ENCODE measurements around the gene CHST15.

CHST15 gene

DNA sequence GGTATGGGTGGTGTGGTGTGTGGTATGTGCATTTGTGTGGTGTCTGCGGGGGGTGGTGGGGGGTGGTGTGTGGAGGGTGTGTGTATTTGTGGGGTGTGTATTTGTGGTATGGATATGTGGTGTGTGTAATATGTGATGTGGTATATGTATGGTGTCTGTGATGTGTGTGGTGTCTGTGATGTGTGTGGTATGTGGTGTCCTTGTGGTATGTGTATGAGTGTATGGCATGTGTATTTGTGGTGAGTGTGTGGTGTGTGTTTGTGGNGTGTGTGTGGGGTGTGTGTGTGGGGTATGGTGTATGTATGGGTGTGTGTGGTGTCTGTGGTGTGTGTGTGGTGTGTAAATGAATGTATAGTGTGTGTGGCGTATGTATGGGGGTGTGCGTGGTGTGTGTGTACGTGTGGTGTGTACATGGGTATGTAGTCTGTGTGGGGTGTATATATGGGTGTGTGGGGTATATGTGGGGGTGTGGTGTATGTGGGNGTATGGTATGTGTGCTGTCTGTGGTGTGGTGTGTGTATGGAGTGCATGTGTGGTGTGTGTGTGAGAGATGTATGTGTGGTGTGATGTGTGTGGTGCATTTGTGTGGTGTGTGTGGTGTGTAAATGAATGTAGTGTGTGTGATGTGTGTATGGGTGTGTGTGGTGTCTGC lies 27.1 kb upstream of the CHST15 start:
- Histone ChIP-seq H3K9me3 (ENCODE audit: control insufficient read depth in 1 of 2, low read length in 2 of 2) (no peaks in the 10 kb centered on the region), H3K4me1 (ENCODE audit: control insufficient read depth in 1 of 2, insufficient read depth in 2 of 2, low read length in 2 of 2) (no peaks in the 10 kb centered on the region), H3K36me3 (ENCODE audit: control insufficient read depth in 1 of 2, insufficient read depth in 2 of 2, low read length in 2 of 2) (no peaks in the 10 kb centered on the region), H3K27ac (ENCODE audit: low read length) (no peak overlapping the region), H3K4me3 (ENCODE audit: low read depth in 1 of 2, low read length in 2 of 2) (no peak overlapping the region), H3K27me3 (ENCODE audit: low read depth, low read length) (no peaks in the 10 kb centered on the region)

DNA sequence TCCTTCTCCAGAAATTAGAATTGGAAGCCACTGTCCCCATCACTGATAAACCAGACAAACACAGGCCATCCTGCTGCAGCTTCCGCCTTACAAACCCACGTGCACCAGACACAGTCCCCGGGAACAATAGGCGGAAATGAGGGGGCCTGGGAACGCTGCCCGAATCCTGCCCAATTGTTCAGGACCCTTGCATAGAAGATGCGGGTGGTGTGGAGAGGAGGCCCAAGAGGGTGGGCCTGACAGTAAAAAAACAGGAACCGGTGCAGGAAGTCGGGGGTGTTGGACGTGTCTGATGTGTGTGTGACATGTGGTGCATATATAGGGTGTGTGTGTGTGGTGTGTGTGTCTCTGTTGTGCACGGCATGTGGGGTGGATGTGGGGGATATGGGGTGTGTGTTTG lies 26.5 kb upstream of the CHST15 start:
- Histone ChIP-seq H3K36me3 (ENCODE audit: control insufficient read depth in 1 of 2, insufficient read depth in 2 of 2, low read length in 2 of 2) (no peaks in the 10 kb centered on the region), H3K9me3 (ENCODE audit: control insufficient read depth in 1 of 2, low read length in 2 of 2) (no peaks in the 10 kb centered on the region), H3K4me1 (ENCODE audit: control insufficient read depth in 1 of 2, insufficient read depth in 2 of 2, low read length in 2 of 2) (no peaks in the 10 kb centered on the region), H3K27me3 (ENCODE audit: low read depth, low read length) (no peaks in the 10 kb centered on the region), H3K4me3 (ENCODE audit: low read depth in 1 of 2, low read length in 2 of 2) (no peak overlapping the region), H3K27ac (ENCODE audit: low read length) (no peak overlapping the region)

DNA sequence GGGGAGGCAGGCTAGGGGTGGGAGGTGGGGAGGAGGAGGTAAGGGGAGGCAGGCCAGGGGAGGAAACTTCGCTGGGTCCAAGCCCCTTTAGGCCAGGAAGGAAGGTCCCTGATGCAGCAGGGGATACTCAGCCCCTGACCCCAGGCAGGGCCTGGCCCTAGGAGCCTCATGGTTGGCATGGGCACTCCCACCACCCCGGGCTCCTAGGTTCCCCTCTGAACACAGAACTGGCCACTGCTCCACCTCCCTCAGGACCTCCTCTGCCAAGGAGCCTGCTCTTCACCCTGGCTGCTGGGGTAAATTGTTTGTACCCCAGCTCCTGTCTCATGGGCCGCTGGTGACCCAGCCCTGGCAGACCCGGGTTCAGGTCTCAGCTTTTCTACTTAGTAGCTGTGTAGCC lies 25.8 kb upstream of the CHST15 start:
- Histone ChIP-seq H3K36me3 (ENCODE audit: control insufficient read depth in 1 of 2, insufficient read depth in 2 of 2, low read length in 2 of 2) (no peaks in the 10 kb centered on the region), H3K9me3 (ENCODE audit: control insufficient read depth in 1 of 2, low read length in 2 of 2) (no peaks in the 10 kb centered on the region), H3K4me1 (ENCODE audit: control insufficient read depth in 1 of 2, insufficient read depth in 2 of 2, low read length in 2 of 2) (no peaks in the 10 kb centered on the region), H3K27me3 (ENCODE audit: low read depth, low read length) (no peaks in the 10 kb centered on the region), H3K4me3 (ENCODE audit: low read depth in 1 of 2, low read length in 2 of 2) (no peak overlapping the region), H3K27ac (ENCODE audit: low read length) (no peak overlapping the region)

DNA sequence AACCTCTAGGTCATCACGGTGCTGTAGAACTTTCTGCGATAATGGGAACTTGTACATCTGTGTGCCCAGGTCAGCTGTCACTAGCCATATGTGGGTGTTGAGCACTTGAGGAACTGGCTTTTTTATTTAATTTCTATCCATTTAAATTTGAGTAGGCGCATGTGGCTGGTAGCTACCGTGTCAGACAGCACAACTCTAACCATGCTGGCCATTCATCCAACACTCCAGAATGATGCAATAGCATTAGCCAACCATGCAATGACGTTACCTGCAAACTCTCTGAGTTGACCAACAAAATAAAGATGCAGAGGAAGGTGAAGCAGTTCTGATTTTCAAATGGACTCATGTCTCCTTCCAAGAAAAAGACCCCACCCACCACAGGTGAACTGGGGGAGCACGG lies 24.4 kb upstream of the CHST15 start:
- Histone ChIP-seq H3K4me3 (ENCODE audit: low read depth in 1 of 2, low read length in 2 of 2) (no peak overlapping the region), H3K9me3 (ENCODE audit: control insufficient read depth in 1 of 2, low read length in 2 of 2) (no peaks in the 10 kb centered on the region), H3K27me3 (ENCODE audit: low read depth, low read length) (no peaks in the 10 kb centered on the region), H3K27ac (ENCODE audit: low read length) (no peak overlapping the region), H3K4me1 (ENCODE audit: control insufficient read depth in 1 of 2, insufficient read depth in 2 of 2, low read length in 2 of 2) (no peaks in the 10 kb centered on the region), H3K36me3 (ENCODE audit: control insufficient read depth in 1 of 2, insufficient read depth in 2 of 2, low read length in 2 of 2) (no peaks in the 10 kb centered on the region)

DNA sequence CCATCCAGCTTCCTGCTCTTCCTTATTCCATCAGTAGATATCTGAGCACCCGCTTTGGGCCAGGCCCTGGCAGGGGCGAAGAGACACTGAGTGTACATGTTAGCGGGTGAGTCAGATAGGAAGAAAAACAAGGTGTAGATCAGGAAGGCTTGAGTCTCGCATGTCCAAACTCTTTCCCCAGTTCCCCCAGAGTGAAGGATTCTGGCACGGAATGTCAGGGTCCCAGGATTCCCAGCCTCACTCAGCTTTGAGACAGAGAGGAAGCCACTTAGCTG lies 24.1 kb upstream of the CHST15 start:
- H3K27me3 ChIP-seq (ENCODE audit: low read depth, low read length), result no peaks in the 10 kb centered on the region
- H3K9me3 ChIP-seq (ENCODE audit: control insufficient read depth in 1 of 2, low read length in 2 of 2), result no peaks in the 10 kb centered on the region
- no peak overlapping the region for H3K27ac ChIP-seq (ENCODE audit: low read length)
- no peak overlapping the region for H3K4me3 ChIP-seq (ENCODE audit: low read depth in 1 of 2, low read length in 2 of 2)
- H3K4me1 ChIP-seq (ENCODE audit: control insufficient read depth in 1 of 2, insufficient read depth in 2 of 2, low read length in 2 of 2), result no peaks in the 10 kb centered on the region
- H3K36me3 ChIP-seq (ENCODE audit: control insufficient read depth in 1 of 2, insufficient read depth in 2 of 2, low read length in 2 of 2), result no peaks in the 10 kb centered on the region

DNA sequence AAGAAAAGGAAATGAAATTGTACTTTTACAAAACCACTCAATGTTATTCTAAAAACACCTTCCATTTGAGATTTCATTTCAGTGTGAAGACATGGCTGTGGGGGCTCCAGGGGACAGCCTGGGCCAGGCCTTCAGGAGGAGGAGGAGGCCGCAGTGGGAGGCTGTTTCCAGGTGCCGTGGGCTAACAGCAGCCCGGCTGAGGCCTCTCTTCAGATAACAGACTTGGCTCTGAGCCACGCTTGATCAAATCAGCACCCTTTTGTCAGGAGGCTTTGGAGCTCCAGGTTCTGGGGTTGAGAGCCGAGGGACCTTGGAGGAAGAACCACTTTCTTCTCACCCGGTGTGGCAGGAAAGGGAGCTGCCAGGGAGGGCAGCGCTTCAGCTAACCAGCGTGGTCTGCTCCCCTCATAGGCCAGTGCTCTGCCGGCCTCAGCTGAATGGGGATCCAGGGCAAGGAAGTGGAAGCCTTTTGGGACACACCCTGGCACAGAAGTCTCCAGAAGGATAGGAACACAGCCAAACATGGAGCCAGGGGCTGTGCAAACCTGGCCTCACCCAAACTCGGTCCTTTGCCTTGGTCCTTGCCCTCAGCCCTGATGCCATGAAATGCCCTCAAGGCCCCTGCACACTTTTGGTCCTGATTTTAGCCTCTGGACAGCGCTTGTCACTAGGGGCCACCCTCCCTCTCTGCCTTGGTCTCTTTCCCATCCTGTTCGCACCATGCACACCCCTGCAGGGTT lies 23.5 kb upstream of the CHST15 start:
- H3K27ac ChIP-seq (ENCODE audit: low read length), result no peak overlapping the region

DNA sequence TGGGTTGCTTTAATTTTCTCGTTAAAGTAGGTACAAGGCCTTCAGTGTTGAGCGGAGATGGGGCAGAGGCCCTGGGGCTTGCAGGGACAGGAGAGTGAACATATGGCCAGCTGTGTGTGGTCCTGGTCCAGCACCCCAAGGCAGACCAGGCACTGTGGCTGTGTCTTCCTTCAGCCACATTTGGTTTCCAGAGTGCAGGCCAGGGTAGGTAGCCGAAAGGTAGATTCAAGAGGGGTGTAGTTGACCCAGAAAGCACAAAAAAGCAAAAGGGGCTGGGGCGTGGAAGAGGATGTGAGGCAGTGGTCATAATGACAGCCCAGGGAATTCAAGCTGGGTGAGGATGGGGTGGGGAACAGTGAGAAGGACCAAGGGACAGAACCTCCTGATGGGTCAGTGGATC lies 21.3 kb upstream of the CHST15 start:
- no peak overlapping the region for H3K27ac ChIP-seq (ENCODE audit: low read length)
- no peaks in the 10 kb centered on the region for H3K4me1 ChIP-seq (ENCODE audit: control insufficient read depth in 1 of 2, insufficient read depth in 2 of 2, low read length in 2 of 2)
- H3K9me3 ChIP-seq (ENCODE audit: control insufficient read depth in 1 of 2, low read length in 2 of 2), result no peaks in the 10 kb centered on the region
- no peak overlapping the region for H3K4me3 ChIP-seq (ENCODE audit: low read depth in 1 of 2, low read length in 2 of 2)
- no peaks in the 10 kb centered on the region for H3K36me3 ChIP-seq (ENCODE audit: control insufficient read depth in 1 of 2, insufficient read depth in 2 of 2, low read length in 2 of 2)
- no peaks in the 10 kb centered on the region for H3K27me3 ChIP-seq (ENCODE audit: low read depth, low read length)

More for the DNA sequence above, 23.5 kb upstream of the CHST15 start:
- H3K4me1 ChIP-seq (ENCODE audit: control insufficient read depth in 1 of 2, insufficient read depth in 2 of 2, low read length in 2 of 2), result no peaks in the 10 kb centered on the region
- H3K9me3 ChIP-seq (ENCODE audit: control insufficient read depth in 1 of 2, low read length in 2 of 2), result no peaks in the 10 kb centered on the region
- no peaks in the 10 kb centered on the region for H3K27me3 ChIP-seq (ENCODE audit: low read depth, low read length)
- H3K36me3 ChIP-seq (ENCODE audit: control insufficient read depth in 1 of 2, insufficient read depth in 2 of 2, low read length in 2 of 2), result no peaks in the 10 kb centered on the region
- no peak overlapping the region for H3K4me3 ChIP-seq (ENCODE audit: low read depth in 1 of 2, low read length in 2 of 2)

DNA sequence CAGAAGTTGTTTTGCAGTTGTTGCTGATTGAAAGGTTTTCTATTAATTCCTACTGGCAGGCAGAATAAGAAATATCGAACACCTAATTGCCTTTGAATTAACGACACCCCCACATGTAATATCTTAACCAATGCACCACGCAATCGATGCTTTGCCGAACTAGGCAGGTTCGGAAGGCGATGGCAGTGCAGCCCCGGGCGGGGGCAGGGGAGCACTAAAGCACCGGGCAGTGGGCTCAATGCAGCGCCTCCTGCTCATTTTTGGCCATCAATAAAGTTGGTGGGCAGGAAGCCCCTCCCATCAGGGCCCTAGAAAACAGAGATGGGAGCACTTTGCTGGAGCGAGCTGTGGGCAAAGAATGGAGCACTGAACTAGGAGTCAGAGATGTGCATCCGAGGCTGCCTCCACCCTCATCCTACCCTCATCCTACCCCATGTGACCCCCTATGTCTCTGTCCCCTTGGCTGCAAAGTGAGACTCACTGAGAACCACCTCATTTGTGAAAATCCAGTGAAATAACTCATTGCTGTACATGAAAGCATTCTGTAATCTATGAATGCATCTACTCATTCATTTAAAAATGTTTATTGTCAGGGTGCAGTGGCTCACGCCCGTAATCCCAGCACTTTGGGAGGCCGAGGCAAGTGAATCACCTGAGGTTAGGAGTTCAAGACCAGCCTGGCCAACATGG lies 19.6 kb upstream of the CHST15 start:
- no peak overlapping the region for H3K27ac ChIP-seq (ENCODE audit: low read length)
- H3K9me3 ChIP-seq (ENCODE audit: control insufficient read depth in 1 of 2, low read length in 2 of 2), result no peaks in the 10 kb centered on the region
- no peaks in the 10 kb centered on the region for H3K27me3 ChIP-seq (ENCODE audit: low read depth, low read length)
- H3K4me3 ChIP-seq (ENCODE audit: low read depth in 1 of 2, low read length in 2 of 2), result no peak overlapping the region
- no peaks in the 10 kb centered on the region for H3K4me1 ChIP-seq (ENCODE audit: control insufficient read depth in 1 of 2, insufficient read depth in 2 of 2, low read length in 2 of 2)
- H3K36me3 ChIP-seq (ENCODE audit: control insufficient read depth in 1 of 2, insufficient read depth in 2 of 2, low read length in 2 of 2), result no peaks in the 10 kb centered on the region

DNA sequence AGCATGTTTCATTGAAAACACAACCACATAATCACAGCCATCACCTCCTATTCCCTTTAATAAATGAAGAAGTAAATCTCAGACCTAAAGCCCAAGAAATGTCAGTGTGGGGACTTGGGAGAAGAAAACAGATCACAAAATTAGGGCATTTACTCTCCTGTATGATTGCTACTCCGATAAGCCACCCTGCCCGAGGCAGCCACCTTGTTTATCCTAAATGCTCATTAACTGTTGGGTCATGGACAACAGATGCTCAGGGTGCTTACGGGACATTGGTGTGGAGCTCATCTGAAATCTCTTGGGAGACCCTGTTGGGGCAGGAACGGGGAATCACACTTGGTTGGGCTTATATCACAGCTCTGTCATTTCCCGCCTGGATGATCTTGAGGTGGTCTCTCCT lies 17.5 kb upstream of the CHST15 start:
- H3K27me3 ChIP-seq (ENCODE audit: low read depth, low read length), result no peaks in the 10 kb centered on the region
- H3K4me1 ChIP-seq (ENCODE audit: control insufficient read depth in 1 of 2, insufficient read depth in 2 of 2, low read length in 2 of 2), result peaks cover 13 to 15% of the 10 kb centered on the region in 2 donors
- no peak overlapping the region for H3K4me3 ChIP-seq (ENCODE audit: low read depth in 1 of 2, low read length in 2 of 2)
- no peaks in the 10 kb centered on the region for H3K36me3 ChIP-seq (ENCODE audit: control insufficient read depth in 1 of 2, insufficient read depth in 2 of 2, low read length in 2 of 2)
- H3K9me3 ChIP-seq (ENCODE audit: control insufficient read depth in 1 of 2, low read length in 2 of 2), result no peaks in the 10 kb centered on the region
- H3K27ac ChIP-seq (ENCODE audit: low read length), result no peak overlapping the region

DNA sequence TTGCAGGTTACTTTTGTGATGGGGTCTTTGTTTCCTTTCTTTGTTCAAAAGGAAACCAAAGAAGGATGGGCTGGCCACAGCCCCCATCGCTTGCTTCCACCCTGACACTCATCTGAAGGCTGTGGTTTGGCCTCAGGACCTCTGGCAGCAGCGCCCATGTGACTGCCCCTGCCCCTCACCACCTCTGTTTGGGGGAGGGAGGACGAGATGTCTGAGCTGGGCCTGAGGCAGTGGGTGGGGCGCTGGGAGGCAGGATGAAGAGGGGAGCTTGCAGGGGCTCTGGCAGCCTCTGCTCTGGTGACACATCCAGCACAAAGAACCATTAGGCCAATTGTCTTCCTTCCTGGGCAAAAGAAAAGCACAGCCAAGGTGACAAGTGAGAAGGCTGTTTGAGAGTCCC lies 15.9 kb upstream of the CHST15 start:
- H3K4me3 ChIP-seq (ENCODE audit: low read depth in 1 of 2, low read length in 2 of 2), result no peak overlapping the region
- H3K27me3 ChIP-seq (ENCODE audit: low read depth, low read length), result no peaks in the 10 kb centered on the region
- H3K9me3 ChIP-seq (ENCODE audit: control insufficient read depth in 1 of 2, low read length in 2 of 2), result no peaks in the 10 kb centered on the region
- peaks cover 17 to 25% of the 10 kb centered on the region in 2 donors for H3K4me1 ChIP-seq (ENCODE audit: control insufficient read depth in 1 of 2, insufficient read depth in 2 of 2, low read length in 2 of 2)
- no peaks in the 10 kb centered on the region for H3K36me3 ChIP-seq (ENCODE audit: control insufficient read depth in 1 of 2, insufficient read depth in 2 of 2, low read length in 2 of 2)
- H3K27ac ChIP-seq (ENCODE audit: low read length), result no peak overlapping the region

DNA sequence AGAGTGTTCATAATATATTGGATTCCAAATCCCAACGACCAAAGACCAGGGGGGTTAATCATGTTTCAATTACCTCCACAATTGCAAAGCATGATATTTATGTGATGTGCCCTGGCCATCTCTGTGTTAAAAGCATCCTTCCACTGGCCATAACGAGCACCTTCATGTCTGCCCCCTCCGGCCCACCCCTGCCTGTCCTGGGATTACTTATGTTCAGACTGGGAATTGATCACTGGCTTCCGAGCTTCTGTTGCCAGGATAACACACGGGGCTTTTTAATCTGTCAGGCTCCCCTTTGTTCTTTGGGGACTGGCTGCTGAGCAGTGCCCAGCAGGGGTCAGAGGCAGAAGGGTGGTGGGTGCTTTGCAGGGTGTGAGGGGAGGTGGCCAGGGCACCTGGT lies 13.7 kb upstream of the CHST15 start:
- Histone ChIP-seq H3K27me3 (ENCODE audit: low read depth, low read length) (no peaks in the 10 kb centered on the region), H3K9me3 (ENCODE audit: control insufficient read depth in 1 of 2, low read length in 2 of 2) (no peaks in the 10 kb centered on the region), H3K27ac (ENCODE audit: low read length) (no peak overlapping the region), H3K36me3 (ENCODE audit: control insufficient read depth in 1 of 2, insufficient read depth in 2 of 2, low read length in 2 of 2) (no peaks in the 10 kb centered on the region), H3K4me3 (ENCODE audit: low read depth in 1 of 2, low read length in 2 of 2) (no peak overlapping the region), H3K4me1 (ENCODE audit: control insufficient read depth in 1 of 2, insufficient read depth in 2 of 2, low read length in 2 of 2) (peaks cover 17 to 25% of the 10 kb centered on the region in 2 donors)

All from muscle layer of duodenum (tissue), 2 donors.